AG20443 (cell line): Measurements from ENCODE around the gene GLYR1.
"Not testable (repeated sequence)": the region's sequence is repeated elsewhere in the genome, so short reads cannot be mapped to it uniquely, and the experiment has no call there.

Source experiments
- DNase-seq: peaks from one replicate; pipeline ENCODE4 v3.0.0; 2012; ENCODE audit warnings: low spot score, mixed read lengths

The GLYR1 gene

DNA sequence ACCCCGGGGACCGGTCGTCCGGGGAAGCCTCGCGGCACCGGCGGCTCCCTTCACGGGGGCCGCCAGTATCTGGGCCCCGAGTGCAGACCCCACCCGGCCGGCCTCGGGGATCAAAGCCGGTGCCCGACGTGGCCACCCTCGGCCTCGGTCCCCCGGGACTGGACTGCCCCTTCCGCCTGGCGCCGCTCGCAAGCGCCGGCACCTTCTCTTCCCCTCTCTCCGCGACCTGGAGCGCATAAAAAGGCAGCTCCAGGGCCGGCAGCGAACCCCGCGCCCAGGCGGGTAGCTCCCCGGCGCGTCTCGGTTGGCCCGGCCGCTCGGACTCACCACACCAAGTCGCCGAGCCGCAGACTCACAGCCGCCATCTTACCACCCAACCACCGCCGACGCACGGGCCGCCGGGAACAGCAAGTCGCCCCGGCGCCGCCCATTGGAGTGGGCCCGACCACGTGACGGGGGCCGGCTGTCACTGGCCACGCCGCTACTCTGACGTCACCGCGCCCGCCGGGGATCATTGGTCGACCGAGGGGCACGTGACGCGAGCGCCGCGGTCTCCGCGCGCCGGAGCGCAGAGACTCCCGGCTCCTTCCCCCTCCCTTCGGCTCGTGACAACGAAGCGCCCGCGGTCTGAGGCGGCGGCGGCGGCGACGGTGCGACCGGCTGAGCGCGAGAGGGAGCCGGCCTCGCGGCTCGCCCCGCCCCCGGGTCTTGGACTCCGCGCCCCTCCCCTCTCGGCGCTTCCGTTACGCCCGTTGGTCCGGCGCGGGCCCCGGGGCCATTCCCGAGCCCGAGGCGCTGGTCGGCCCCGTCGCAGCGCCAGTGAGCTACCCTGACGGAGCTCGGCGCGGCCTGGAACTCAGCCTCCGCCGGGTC lies at the start of gene GLYR1, which contains the start of gene UBN1:
TSS of gene GLYR1 (minus strand) at position 388 of the 873 bp plus-strand sequence. CDS start at position 365, 23 bp downstream.
TSS of gene UBN1 (plus strand) at position 581 of the 873 bp plus-strand sequence. CDS start 5,437 bp downstream, outside the sequence.
- DNase-seq, result peak; percentile 99

DNA sequence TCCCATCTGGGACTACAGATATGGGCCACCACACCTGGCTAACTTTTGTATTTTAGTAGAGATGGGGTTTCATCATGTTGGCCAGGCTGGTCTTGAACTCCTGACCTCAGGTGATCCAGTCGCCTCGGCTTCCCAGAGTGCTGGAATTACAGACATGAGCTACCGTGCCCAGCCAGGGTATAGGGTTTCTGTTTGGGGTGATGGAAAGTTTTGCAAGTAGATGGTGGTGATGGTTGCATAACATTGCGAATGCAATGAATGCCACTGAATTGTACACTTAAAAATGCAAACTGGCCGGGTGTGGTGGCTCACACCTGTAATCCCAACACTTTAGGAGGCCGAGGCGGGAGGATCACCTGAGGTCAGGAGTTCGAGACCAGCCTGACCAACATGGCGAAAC lies 49.7 kb upstream of the GLYR1 start:
- DNase-seq, result not testable (repeated sequence)

DNA sequence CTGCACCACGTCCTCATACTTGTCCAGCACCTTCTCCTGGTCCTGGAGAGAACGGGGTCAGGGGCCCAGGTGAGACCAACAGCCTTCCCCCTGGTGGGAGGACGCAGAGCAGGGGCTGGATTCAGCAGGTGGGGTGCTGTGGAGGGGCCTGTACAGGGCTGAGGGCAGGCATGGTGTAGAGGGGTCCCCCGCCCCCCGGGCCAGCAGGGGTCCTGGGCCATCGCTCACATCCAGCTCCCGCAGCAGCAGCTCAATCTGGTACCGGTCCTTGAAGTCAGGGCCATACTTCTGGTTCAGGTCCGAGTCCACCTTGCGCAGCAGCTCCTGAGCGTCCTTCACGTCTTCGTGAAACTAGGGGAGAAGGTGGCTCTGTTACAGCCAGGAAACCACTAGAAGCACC lies 48.3 kb upstream of the GLYR1 start:
- no peak for DNase-seq

DNA sequence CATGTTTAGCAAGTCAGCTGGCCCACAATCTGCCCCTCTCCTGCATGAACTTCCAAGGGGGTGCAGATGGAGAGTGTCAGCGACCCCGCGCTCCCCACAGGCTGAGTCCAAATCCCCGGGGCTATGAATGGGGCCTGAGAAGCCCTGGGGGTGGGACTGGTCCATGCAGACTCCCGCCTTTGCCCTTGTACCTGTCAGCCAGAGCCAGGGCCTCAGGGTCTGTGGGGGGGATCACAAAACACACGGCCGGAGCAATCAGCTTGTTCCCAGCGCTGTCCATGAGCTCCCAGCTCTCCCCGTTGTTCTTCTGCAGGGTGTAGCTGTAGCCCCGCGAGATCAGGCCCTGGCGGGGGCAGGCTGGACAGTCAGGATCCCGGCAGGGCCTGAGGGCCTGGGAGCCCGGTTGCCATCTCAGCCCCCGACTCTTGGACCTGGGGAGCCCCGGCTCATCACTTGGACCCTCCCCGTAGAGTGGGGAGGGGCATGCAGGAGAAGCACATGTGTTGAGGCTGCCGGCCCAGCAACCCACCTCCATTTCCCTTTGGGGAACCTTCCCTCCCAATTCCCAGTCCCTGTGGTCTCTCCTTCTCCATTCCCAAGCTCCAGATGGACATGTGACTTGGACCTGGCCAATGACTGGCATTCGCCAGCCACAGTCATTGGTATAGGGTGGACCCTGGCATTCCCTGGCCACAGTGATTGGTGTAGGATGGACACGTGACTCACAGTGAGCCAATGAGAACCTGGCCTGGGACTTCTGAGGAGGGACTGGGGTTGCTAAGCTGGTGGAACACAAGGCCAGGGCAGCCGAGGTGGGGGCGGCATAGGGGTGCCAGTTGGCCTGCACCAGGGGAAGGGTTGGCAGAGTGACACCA lies 47.4 kb upstream of the GLYR1 start:
- DNase-seq, result no peak

DNA sequence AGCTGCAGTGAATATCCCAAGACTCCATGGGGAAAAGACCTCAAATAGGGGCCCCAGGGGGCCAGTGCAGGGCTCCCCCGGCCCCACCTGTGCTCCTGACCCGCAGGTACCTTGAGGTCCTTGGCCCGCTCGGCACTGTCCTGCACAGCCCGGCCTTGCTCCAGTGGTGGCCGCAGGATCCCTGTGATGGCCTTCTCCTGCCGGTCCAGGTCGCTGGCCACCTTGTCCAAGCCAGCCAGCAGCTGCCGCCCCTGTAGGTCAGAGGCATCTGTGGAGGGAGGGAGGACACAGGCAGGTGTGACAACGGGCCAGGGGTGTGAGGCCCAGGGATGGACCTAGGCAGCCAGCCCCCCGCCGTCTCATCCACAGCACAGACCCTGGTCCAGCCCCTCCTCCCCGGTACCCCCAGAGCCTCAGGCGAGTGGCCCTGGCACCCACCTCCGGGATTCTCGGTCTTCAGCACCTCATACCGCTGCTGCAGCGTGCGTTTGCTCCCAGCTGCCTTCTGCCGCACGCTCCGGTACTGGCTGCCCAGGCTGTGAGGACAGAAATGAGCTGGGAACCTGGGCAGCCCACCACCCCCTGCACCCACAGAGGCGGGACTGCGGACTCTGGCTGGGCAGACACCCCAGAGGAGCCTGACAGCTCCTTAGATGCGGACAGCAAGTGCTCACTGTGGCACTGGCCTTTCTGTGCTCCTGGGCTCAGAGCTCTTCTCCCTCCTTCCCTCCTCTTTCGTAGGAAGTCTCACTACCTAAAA lies 46.2 kb upstream of the GLYR1 start:
- no peak for DNase-seq

DNA sequence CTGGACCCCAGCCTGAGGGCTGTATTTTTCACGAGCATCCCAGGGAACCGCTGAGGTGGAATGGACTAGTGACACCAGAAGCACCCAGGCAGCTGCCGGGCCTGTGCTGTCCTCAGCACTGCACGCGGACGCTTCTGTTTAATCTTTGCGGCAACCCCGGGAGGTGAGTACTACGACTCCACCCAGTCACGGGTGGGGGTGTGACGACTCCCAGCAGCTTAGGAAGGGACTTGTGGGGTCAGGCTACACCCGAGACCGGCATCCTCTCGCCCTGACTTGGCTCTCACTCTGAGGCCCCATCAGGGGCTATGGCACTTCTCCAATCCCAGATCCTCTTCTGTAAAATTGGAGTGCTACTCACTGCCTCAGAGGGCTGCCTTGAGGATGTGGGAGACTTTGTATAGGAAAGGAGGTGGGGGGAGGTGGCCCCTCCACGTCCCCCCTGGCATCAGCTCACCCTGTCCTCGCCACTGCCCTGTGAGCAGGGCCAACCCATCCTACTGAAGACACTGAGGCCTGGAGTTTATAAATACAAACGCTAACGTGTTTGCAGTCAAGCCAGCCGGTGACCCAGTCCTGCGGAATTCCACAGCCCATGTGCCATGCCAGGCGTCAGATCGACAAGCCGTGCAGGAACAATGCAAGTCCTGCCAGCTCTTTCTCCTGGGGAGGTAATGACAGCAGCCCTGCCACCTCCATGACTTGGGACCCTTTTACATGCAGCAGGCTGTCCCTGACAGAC lies 45.4 kb upstream of the GLYR1 start:
- no peak for DNase-seq

DNA sequence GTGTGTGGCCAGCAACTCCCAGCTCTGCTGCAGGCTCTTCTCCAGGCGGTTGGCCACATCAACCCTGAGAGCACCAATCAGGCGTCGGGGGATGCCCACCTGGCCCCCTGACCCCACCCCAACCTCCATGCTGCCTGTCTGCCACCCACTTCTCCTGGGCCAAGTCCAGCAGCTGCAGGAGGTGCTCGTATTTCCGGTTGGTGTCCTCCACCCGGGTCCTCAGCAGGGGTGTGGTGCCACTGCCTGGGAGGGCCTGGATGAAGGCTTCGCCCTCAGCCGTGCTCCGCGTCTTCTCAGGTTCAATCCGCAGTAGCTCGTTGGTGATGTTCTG lies 44.8 kb upstream of the GLYR1 start:
- no peak for DNase-seq

DNA sequence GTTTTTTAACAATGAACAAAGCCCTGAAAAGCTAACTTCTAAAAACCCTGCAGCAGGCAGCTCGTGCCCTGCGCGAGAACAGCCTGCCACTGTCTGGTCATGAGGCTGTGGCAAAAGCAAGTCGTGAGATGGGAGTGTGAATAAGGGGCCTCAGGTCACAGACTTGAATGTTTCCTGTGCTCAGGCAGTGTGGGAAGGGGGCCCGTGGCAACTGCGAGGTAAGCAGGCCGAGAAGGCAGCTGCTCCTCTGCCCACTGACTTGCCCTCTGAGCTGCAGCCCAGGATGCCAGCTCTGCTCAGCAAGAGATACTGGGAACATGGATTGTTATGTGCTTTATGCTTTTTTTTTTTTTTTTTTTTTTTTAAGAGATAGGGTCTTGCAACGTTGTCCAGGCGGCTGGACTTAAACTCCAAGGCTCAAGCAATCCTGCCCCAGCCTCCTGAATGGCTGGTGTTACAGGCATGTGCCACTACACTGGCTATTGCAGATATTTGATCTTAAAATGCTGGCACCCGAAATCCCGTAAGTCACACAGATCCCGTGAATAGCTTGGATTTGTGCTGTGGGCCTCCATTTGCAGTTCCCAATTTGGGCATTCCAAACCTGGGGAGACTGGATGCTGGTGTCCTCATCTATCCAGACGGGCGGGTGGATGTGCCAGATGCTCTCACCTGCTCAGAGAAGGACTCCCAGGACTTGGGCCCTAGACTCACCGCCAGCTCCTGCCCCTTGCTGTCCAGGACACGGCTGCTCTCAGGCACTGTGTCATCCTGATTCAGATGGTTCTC lies 44.2 kb upstream of the GLYR1 start:
- DNase-seq, result no peak

DNA sequence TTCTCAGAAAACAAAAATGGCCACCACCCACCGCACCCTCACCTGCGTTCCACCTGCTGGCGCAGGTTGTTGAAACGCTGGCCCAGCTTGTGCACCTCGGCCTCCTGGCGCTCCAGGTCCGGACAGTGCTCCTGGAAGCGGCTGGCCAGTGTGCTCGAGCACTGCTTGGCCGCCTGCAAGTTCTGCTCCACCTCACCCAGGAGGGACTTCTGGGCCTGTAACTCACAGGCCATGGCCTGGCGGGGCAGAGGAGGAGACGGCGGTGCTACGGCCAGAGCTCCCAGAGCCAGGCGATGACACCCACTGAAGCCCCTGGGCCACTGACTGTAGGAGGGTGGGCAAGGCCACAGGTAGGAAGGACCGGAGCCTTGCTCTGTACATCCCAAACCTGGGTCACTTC lies 43.6 kb upstream of the GLYR1 start:
- DNase-seq, result no peak

DNA sequence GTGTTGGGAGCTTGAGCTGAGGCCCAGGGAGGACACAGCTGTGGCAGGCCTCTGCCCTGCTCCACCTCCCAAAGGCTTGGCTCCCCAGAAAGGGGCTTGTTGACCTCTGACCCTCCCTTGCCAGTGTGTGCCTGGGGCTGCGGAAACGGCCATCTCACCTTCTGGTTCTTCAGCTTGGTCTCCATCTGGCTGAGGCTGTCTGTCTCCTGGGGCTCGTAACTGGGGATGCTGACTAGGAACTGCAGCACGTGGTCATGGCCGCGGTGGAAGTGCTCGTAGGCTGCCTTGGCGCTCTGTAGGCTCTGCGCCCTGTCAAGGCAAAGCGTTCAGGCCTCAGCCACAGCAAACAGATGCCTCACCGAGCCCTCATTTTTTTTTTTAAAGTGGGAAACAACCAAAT lies 42.9 kb upstream of the GLYR1 start:
- no peak for DNase-seq

DNA sequence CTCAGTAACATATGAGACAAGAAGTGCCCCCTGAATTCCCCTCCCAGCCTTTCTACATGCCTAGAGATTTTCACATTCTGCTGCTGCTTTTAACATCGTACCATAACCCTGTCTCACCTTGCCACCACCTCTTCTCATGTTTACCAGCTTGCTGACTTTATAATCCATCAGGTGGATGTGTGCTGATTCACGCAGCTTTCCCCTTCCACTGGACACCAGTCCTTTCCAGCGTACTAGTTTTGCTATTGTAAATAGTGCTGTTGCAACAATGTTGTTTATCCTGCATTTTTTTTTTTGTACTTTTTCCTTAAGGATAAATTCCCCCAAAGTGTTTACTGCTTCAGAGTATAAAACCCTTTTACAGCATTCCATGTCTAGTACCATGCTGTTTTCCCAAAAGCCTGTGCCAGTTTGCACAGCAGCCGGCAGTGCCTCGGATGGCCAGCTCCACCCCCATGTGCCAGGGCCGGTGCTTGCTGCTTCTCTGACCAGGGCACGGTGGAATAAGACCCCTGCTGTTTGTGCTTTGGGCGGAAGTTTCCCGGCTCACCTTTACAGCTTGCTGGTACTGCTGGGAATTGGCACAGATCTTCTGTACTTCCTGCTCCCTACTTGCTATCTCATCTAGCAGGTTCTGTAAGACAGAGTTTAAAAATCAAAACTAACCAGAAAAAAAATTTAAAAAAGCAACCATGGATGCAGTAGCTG lies 41.5 kb upstream of the GLYR1 start:
- DNase-seq, result no peak

DNA sequence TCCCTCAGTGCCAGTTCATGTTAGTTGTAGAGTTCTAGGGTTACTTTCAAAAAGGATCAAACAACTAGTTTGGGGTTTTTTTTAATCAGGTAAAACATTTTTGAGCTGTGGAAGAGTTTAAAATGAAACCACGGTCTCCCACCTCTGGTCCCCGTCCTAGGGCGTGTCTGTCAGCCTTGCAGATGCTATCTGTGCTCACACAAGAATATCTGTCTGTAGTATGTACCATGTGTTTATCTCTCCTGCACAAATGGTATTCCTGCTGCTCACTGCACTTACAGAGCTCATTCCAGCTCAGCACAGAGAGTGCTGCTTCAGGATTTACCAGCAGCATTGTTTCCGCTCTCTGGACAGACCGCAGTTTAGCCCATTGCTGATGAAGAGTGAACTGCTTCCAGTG lies 39.1 kb upstream of the GLYR1 start:
- DNase-seq, result no peak

DNA sequence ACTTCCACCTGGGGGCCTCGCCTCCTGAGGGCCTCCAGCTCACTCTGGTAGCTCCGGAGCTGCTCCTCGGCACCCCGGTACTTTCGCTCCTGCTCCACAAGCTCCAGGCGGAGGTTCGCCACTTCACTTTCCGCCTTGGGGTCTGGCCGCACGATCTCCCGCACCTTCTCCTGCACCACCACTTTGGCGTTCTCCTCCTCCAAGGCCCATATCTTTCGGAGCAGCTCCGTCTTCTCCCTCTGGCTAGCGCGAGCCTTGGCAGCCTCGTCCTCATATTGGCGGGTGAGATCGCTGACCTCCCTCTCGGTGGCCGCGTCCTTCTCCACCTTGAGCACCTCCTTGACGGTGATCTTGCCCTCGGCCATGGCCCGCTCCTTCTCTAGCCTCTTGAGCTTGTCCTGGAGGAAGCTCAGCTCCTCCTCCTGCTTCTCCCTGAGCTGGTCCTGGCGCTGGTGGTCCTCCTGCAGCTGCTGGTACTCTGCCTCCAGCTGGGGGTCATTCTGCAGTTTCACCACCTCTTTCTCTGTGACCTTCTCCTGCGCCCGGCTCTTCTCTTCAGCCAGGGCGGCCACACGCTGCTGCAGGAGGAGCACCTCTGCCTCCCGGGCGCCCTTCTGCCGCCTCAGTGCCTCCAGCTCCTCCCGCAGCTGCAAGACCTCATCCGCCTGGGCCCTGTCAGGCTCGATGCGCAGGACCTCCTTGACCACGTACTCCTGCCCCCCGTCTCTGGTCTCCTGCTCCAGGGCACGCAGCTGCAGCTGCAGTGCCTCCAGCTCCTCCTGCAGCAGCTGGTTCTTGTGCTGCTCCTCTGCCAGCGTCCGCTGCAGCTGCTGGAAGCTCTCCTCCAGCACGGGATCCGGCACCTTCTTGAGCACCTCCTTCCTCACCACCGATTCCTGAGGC lies 38.1 kb upstream of the GLYR1 start:
- DNase-seq, result no peak

DNA sequence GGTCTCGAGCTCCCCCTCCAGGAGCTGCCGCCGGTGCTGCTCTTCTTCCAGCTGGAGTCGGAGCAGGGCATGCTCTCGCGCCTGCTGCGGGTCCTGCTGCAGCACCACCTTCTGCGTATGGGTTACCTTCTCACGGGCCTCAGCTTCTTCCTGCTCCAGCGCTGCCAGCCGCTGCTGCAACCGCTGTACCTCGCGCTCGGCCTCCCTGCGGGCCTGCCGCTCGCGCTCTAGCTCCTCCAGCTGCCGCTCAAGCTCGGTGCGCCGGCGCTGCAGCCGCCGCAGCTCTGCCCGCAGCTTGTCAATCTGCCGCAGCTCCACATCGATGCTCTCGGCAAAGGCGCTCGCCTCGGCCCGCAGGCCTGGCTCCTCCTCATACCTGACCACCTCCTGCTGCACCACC lies 37.1 kb upstream of the GLYR1 start:
- DNase-seq, result no peak

DNA sequence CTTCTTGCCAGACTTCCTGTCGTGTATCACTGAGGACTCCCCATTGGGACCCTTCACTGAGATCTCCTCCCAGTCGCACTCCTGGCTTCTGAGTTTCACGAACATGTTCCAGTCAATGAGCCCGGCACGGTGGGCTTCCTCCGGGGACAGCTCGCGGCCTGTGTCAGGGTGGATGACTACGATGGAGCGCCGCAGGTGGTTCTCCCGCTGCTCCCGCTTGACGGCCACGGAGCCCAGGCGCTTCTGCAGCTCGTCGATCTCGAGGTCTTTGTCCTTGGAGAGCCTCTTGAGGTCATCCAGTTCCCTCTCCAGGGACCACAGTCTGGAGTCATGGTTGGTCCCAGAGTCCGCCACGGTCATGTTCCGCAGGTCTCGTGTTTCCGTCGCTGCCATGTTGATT lies 36.4 kb upstream of the GLYR1 start:
- DNase-seq, result no peak

DNA sequence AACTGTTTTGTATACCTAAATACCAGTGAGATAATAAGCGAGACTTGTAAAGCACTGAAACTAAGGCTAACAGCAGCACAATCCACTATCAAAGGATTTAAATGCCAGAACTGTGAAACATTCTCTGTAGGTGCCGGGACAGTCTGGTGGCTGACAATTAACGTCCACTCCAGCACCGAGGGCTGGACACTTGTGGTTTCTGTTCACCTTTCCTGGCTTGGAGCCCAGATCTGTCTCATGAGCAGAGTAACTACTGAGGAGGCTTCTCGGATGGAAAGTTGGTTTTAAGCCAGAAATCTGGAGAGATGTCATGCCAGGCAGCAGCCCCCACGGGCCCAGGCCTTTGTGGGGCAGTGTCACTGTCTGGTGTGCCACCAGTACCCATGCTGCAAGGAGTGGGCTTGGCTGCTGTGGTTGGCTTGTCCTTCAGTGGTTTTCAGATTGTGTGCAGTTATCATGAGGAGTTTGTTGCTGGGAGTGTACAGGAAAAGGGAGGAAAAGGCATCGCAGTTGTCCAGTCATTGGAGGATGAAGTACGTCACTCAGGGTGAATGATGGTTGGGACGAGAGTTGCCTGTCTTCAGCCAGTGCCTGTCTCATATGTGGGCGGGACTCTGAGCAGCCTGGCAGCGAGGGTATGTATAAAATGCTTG lies 35.7 kb upstream of the GLYR1 start:
- no peak for DNase-seq

DNA sequence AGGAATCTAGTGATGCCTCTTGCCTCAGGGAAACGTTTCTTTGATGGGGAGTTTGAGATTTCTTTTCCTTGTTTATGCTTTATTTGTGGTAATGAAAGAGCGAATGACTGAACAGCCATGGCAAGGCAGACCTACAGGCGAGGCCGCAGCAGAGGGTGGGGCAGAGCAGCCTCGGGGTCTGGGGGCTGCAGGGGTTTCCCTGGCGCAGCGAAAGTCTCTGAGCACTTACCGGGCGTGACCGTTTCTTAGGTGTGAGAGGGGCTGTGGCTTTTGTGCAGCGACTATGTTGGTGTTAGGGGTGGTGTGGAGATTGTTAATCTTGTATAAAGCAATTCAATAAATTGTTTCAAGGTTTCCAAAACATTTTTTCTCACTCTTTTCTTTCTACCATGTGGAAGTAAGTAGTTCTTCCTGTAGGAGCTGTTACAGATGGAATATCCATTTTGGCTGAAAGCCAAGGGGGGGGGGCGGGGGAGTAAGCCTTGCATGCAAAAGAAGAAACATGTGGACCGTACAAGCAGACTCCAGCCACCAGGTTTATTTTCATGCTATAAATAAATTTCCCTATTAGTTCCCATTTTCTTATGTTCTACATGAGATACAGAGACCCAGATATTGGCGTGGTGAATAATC lies 35.0 kb upstream of the GLYR1 start:
- DNase-seq, result peak; percentile 45

DNA sequence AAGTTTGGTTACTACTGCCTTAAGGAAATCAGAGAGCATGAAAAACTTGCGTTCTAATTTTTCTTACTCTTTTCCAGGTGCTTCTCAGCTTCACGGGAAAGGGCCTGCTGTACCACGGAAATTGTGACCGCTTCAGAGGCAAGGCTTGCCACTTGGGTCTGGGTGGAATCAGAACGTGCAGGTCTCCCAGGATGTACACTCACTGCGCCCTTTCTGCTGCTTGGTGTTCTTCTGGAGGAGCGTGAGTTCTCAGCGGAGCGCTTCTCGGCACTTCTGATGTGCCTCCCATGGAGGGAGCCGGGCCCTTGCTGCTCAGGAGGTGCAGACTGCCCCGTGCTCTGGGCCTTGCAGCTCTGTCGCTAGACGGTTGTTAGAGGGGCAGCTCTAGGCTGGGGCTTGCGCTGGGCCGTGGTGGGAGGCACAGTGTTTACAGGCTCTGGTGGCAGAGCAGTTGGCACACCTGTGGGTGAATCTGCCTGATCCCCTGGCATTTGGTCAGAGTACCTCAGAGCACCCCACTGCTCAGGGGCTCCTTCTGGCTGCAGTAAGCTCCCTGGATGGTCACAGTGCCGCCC lies 33.0 kb upstream of the GLYR1 start:
- no peak for DNase-seq
